VCaP (cell line): Measurements from ENCODE around the gene MOV10L1.

Source experiments
- H3K27ac ChIP-seq: fragments of 450-650 bp; 2 replicates; pipeline ENCODE4 v1.5.1; 2017
- CTCF ChIP-seq: fragments of 450-650 bp; conservative IDR thresholded peaks from 2 replicates; pipeline ENCODE4 v1.5.1; 2017; ENCODE audit warnings: mild to moderate bottlenecking, moderate library complexity

Gene MOV10L1

GRCh38 chr22:50070366-50070765 lies 19.4 kb upstream of the MOV10L1 start:
- TF ChIP-seq CTCF, result no peak
- H3K27ac ChIP-seq, result no peak overlapping the region

- no peak for TF ChIP-seq CTCF
- no peak overlapping the region for H3K27ac ChIP-seq
Observed at GRCh38 chr22:50071432-50072166, 18.2 kb upstream of the MOV10L1 start.

GRCh38 chr22:50072167-50072555 lies 17.6 kb upstream of the MOV10L1 start:
- no peak for TF ChIP-seq CTCF
- H3K27ac ChIP-seq, result no peak overlapping the region

- no peak overlapping the region for H3K27ac ChIP-seq
- no peak for TF ChIP-seq CTCF
Observed at GRCh38 chr22:50072714-50073538, 16.9 kb upstream of the MOV10L1 start.

- no peak overlapping the region for H3K27ac ChIP-seq
- TF ChIP-seq CTCF, result no peak
Observed at GRCh38 chr22:50074056-50074455, 15.8 kb upstream of the MOV10L1 start.

GRCh38 chr22:50074551-50075530 lies 15.0 kb upstream of the MOV10L1 start:
- TF ChIP-seq CTCF, result no peak
- H3K27ac ChIP-seq, result no peak overlapping the region
